Natural killer cell treated with Interleukin-12 subunit alpha and Interleukin-12 subunit beta and Interleukin-15 and Interleukin-18, amount 100 ng/mL, for 72 hours (primary cell): ENCODE results near the gene SPI1. TPM values are rescaled to one million over a fixed set of nuclear protein-coding genes. Genes with fewer than 3 reads are reported as not detected.
A peak's percentile ranks its signal among the peaks of the same experiment; 100 is the strongest.

Source experiments
- ATAC-seq, 2 donors: fragments of 150-1000 bp; cut with Tn5 transposase in 1 of 2; sonication (Bioruptor Pico), chemical (Tn5 transposase) in 1 of 2; 2 replicates each; pipeline ENCODE4 v1.10.0; 2021
- DNase-seq: peaks from one replicate; pipeline ENCODE4 v3.0.0; 2022; ENCODE audit warnings: low spot score
- H3K27ac Mint-ChIP-seq, 2 donors: 1 replicate in 1 of 2; 2 replicates in 1 of 2; pipeline ENCODE4 v1.8.0; 2022; ENCODE audit warnings: mixed read lengths in 2 of 2, mild to moderate bottlenecking in 1 of 2, moderate library complexity in 1 of 2
- H3K27me3 Mint-ChIP-seq, 2 donors: 1 replicate in 1 of 2; 2 replicates in 1 of 2; pipeline ENCODE4 v1.8.0; 2022; ENCODE audit warnings: mixed read lengths in 2 of 2
- H3K36me3 Mint-ChIP-seq: one replicate; pipeline ENCODE4 v1.8.0; 2022; ENCODE audit warnings: mixed read lengths
- H3K4me1 Mint-ChIP-seq, 2 donors: 1 replicate in 1 of 2; 2 replicates in 1 of 2; pipeline ENCODE4 v1.8.0; 2022; ENCODE audit warnings: low read depth in 2 of 2, mixed read lengths in 2 of 2, mild to moderate bottlenecking in 1 of 2
- H3K4me3 Mint-ChIP-seq: one replicate; pipeline ENCODE4 v1.8.0; 2022; ENCODE audit warnings: mixed read lengths
- H3K9me3 Mint-ChIP-seq: 2 replicates; pipeline ENCODE4 v1.8.0; 2022; ENCODE audit warnings: mixed read lengths
- total RNA-seq, 2 donors: library from RNA; stranded (reverse); gene quantifications; one replicate each; pipeline ENCODE4 v1.2.3, GENCODE V29; 2022

Gene SPI1
- total RNA-seq, 2 donors from 2014 or later, result 2.0 to 2.5 TPM

DNA sequence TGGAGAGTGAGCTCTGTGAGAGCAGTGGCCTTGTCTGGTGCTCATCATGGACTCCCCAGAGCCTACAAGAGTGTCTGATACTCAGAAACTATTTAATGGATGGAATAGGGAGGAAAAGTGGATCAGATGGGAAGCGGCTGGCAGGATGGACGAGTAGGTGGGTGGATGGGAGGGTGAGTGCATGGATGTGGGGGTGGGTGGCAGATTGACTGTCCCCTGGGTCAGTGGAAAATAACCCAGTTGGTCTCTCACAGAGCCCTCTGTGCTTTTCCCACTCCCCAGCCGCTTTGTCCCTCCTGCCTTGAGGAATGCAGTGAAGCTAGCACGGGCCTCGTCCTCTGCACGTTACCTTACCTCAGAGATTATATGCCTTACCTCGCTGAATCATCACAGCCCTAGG lies 5.9 kb downstream of the SPI1 start:
- peaks cover 7 to 15% of the 10 kb centered on the region in 2 donors for H3K4me1 Mint-ChIP-seq
- H3K4me3 Mint-ChIP-seq, result no peak overlapping the region
- no peaks in the 10 kb centered on the region for H3K9me3 Mint-ChIP-seq
- no peaks in the 10 kb centered on the region for H3K27me3 Mint-ChIP-seq
- H3K27ac Mint-ChIP-seq, result no peak overlapping the region
- DNase-seq (no peak), ATAC-seq (no peak)
- H3K36me3 Mint-ChIP-seq, result no peaks in the 10 kb centered on the region

DNA sequence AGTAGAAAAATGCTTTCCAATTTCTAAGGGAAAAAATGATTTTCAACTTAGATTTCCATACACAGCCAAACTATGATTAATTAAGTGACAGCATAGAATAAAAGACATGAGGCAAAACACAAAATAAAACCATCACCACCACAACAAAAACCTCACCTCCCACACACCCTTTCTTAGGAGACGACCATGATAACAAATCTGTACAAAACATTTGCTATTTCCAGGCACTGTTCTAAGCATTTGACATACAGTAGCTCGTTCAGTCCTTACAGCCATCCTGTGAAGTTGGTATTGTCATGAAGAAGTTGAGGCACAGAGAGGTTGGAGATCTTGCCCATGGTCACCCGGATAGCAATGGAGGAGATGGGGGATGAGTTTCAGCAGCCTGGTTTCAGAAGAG lies 8.7 kb downstream of the SPI1 start:
- H3K9me3 Mint-ChIP-seq, result no peaks in the 10 kb centered on the region
- H3K4me3 Mint-ChIP-seq, result no peak overlapping the region
- peaks cover 5 to 7% of the 10 kb centered on the region in 2 donors for H3K27me3 Mint-ChIP-seq
- no peak for ATAC-seq
- no peak overlapping the region for H3K27ac Mint-ChIP-seq
- no peak for DNase-seq
- no peaks in the 10 kb centered on the region for H3K36me3 Mint-ChIP-seq
- H3K4me1 Mint-ChIP-seq, result peaks cover 4 to 9% of the 10 kb centered on the region in 2 donors

DNA sequence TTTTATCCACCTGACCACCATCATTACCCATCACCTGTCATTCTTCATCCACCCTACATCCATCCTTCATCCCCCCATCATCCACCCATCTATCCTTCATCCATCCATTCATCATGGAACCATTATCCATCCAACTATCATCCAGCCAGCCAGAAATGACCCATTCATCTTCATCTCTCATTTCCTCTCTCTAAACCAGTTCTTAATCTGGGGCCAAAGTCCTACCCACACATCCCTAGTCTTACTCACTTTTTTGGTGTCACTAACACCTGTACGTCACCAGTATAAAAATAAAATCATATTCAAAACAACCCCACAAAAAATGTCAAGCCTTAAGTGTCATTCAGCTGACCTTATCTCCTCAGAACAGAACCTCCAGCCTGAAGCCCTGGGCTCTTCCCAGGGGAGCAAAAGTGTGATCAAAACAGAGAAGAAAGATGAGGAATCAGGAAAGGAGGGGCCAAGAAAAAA lies 12.3 kb downstream of the SPI1 start:
- ATAC-seq (no peak), DNase-seq (no peak)
- Mint-ChIP-seq H3K27ac (no peak overlapping the region), H3K4me3 (no peak overlapping the region), H3K9me3 (no peaks in the 10 kb centered on the region), H3K36me3 (no peaks in the 10 kb centered on the region), H3K4me1 (peaks cover 3 to 7% of the 10 kb centered on the region in 2 donors), H3K27me3 (peaks cover 5 to 7% of the 10 kb centered on the region in 2 donors)

- Mint-ChIP-seq H3K4me3 (peak overlapping the region; percentile 43), H3K27ac (peak overlapping the region; percentile 31 to 66)
Observed at GRCh38 chr11:47361419-47361818, 16.9 kb downstream of the SPI1 start.

GRCh38 chr11:47360341-47360740 lies 18.0 kb downstream of the SPI1 start:
- H3K4me1 Mint-ChIP-seq, result peaks cover 13 to 17% of the 10 kb centered on the region in 2 donors
- DNase-seq (no peak), ATAC-seq (no peak)
- no peaks in the 10 kb centered on the region for H3K27me3 Mint-ChIP-seq
- H3K9me3 Mint-ChIP-seq, result no peaks in the 10 kb centered on the region
- H3K27ac Mint-ChIP-seq, result no peak overlapping the region
- no peaks in the 10 kb centered on the region for H3K36me3 Mint-ChIP-seq
- no peak overlapping the region for H3K4me3 Mint-ChIP-seq

More at GRCh38 chr11:47361419-47361818, 16.9 kb downstream of the SPI1 start:
- ATAC-seq (no peak), DNase-seq (no peak)
- H3K4me1 Mint-ChIP-seq, result peaks cover 13 to 17% of the 10 kb centered on the region in 2 donors
- H3K27me3 Mint-ChIP-seq, result peaks cover 5 to 7% of the 10 kb centered on the region in 2 donors
- H3K9me3 Mint-ChIP-seq, result no peaks in the 10 kb centered on the region
- no peaks in the 10 kb centered on the region for H3K36me3 Mint-ChIP-seq

DNA sequence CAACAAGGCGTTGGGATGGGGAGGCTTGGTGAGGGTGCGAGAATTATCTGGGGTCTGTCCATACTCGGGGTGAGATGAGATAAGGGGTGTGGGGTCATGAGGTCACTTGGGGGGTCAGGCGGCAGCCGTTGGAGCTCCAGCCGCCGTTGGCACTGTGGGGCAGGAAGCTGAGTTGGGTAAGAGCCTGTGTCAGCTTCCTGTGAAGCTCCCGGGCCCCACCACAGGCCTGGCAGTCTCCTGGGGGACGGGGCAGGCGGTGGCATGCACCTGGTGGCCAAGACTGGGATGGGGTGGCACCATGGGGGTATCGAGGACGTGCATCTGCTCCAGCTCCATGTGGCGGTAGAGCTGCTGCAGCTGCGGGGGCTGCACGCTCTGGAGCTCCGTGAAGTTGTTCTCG lies 18.8 kb downstream of the SPI1 start:
- H3K36me3 Mint-ChIP-seq, result no peaks in the 10 kb centered on the region
- ATAC-seq (peak; percentile 66 to 80), DNase-seq (no peak)
- H3K4me1 Mint-ChIP-seq, result peaks cover 13 to 17% of the 10 kb centered on the region in 2 donors
- H3K27ac Mint-ChIP-seq, result peak overlapping the region; percentile 71 to 80
- H3K9me3 Mint-ChIP-seq, result no peaks in the 10 kb centered on the region
- peak overlapping the region; percentile 52 for H3K4me3 Mint-ChIP-seq
- no peaks in the 10 kb centered on the region for H3K27me3 Mint-ChIP-seq

DNA sequence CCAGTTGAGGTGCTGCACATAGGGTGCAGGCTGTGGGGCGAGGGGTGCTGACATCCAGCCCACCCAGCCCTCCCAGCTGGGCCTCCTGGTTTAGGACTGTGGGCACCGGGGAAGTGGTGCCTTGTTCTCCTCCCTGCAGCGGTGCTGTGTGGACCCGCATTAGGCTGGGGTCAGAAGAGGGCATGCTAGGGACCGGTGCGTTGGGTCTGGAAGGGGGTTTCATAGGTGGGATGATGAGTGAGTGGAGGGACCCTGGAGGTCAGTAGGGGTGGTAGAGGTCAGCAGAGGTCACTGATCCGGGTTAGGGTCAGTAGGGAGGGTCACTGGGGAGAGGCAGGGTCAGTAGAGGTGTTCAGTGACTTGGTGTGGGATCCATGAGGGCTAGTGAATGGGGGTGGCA lies 19.2 kb downstream of the SPI1 start:
- ATAC-seq (no peak), DNase-seq (no peak)
- Mint-ChIP-seq H3K36me3 (no peaks in the 10 kb centered on the region), H3K4me1 (peaks cover 13 to 17% of the 10 kb centered on the region in 2 donors), H3K27ac (peak overlapping the region; percentile 71 to 80), H3K27me3 (no peaks in the 10 kb centered on the region), H3K4me3 (peak overlapping the region; percentile 52), H3K9me3 (no peaks in the 10 kb centered on the region)

- Mint-ChIP-seq H3K4me3 (no peak overlapping the region), H3K27me3 (no peaks in the 10 kb centered on the region)
Observed at GRCh38 chr11:47358731-47359051, 19.7 kb downstream of the SPI1 start.

DNA sequence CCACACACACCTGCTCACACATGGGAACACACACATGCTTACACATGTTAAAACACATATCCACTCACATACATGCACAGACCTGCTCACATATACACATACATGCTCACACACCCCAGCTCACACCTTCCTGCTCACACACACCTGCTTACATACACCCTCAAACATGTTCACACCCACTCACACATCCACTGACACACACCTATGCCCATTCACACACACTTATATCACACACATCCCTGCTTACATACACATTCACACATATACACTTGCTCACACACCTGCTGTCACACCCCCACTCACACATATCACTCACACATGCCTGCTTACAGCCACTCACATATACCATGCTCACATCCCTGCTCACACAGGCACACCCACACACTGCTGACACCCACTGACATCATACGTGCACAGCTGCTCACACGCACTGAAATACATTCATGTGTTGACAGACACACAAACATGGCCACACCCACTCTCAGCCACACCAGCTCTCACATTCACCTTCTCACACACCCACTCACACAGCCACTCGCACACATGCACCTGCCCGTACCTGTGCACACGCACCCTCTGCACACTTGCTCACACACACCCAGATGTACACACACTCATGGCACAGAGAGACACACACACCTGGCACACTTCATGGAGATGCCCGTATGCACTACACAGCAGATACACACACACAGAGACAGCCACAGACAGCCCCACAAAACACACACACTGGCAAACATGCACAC lies 20.2 kb downstream of the SPI1 start:
- Mint-ChIP-seq H3K36me3 (no peaks in the 10 kb centered on the region), H3K4me3 (no peak overlapping the region), H3K27ac (no peak overlapping the region), H3K27me3 (no peaks in the 10 kb centered on the region), H3K4me1 (peaks cover 13 to 17% of the 10 kb centered on the region in 2 donors), H3K9me3 (no peaks in the 10 kb centered on the region)
- DNase-seq (no peak), ATAC-seq (no peak)

More at GRCh38 chr11:47358731-47359051, 19.7 kb downstream of the SPI1 start:
- no peaks in the 10 kb centered on the region for H3K9me3 Mint-ChIP-seq
- no peak overlapping the region for H3K27ac Mint-ChIP-seq
- ATAC-seq, result no peak
- DNase-seq, result no peak
- H3K4me1 Mint-ChIP-seq, result peaks cover 13 to 17% of the 10 kb centered on the region in 2 donors
- no peaks in the 10 kb centered on the region for H3K36me3 Mint-ChIP-seq

DNA sequence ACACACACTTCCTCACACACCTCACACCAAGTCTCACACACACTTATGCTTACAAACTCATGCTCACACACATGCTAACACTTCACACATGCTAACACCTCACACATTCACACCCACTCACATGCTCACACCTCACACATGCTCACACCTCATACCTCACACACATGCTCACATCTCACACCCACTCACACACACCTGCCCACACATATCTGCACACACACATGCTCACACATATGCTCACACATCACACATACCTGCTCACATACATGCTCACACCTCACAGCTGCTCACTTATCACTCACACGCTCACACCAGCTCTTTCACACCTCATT lies 21.4 kb downstream of the SPI1 start:
- Mint-ChIP-seq H3K9me3 (no peaks in the 10 kb centered on the region), H3K4me1 (peaks cover 13 to 17% of the 10 kb centered on the region in 2 donors), H3K27ac (no peak overlapping the region), H3K36me3 (no peaks in the 10 kb centered on the region), H3K4me3 (no peak overlapping the region), H3K27me3 (no peaks in the 10 kb centered on the region)
- DNase-seq (no peak), ATAC-seq (no peak)

GRCh38 chr11:47356129-47356997 lies 22.0 kb downstream of the SPI1 start:
- DNase-seq (no peak), ATAC-seq (no peak)
- H3K4me3 Mint-ChIP-seq, result no peak overlapping the region
- no peaks in the 10 kb centered on the region for H3K27me3 Mint-ChIP-seq
- H3K4me1 Mint-ChIP-seq, result peaks cover 13% of the 10 kb centered on the region in 2 donors
- no peaks in the 10 kb centered on the region for H3K36me3 Mint-ChIP-seq
- no peak overlapping the region for H3K27ac Mint-ChIP-seq
- no peaks in the 10 kb centered on the region for H3K9me3 Mint-ChIP-seq

- ATAC-seq, result no peak
- no peak overlapping the region for H3K27ac Mint-ChIP-seq
- peaks cover 7 to 9% of the 10 kb centered on the region in 2 donors for H3K4me1 Mint-ChIP-seq
- no peaks in the 10 kb centered on the region for H3K9me3 Mint-ChIP-seq
- DNase-seq, result no peak
- no peaks in the 10 kb centered on the region for H3K36me3 Mint-ChIP-seq
- H3K4me3 Mint-ChIP-seq, result no peak overlapping the region
- H3K27me3 Mint-ChIP-seq, result no peaks in the 10 kb centered on the region
Observed at GRCh38 chr11:47355283-47356128, 22.8 kb downstream of the SPI1 start.

- Mint-ChIP-seq H3K9me3 (no peaks in the 10 kb centered on the region), H3K27me3 (no peaks in the 10 kb centered on the region), H3K36me3 (no peaks in the 10 kb centered on the region), H3K4me1 (peaks cover 7 to 9% of the 10 kb centered on the region in 2 donors), H3K27ac (no peak overlapping the region), H3K4me3 (no peak overlapping the region)
- no peak for DNase-seq
- ATAC-seq, result no peak
Observed at GRCh38 chr11:47354913-47355282, 23.4 kb downstream of the SPI1 start.
